Endodermal cell (in vitro differentiated cells): ENCODE data around the gene NRIP2. TPM values are rescaled to one million over a fixed set of nuclear protein-coding genes. Genes with fewer than 3 reads are reported as not detected.

ENCODE experiments used
- DNase-seq: peaks from one replicate; pipeline ENCODE4 v3.0.0-alpha.2; 2017
- H3K27ac ChIP-seq: 2 replicates; pipeline ENCODE4 v1.5.1; 2013; ENCODE audit warnings: mild to moderate bottlenecking, low read depth, low read length, moderate library complexity
- H3K27me3 ChIP-seq: 2 replicates; pipeline ENCODE4 v1.6.1; 2013; ENCODE audit warnings: mild to moderate bottlenecking, low read length, moderate library complexity; ENCODE audit not compliant: insufficient read depth, control insufficient read depth, poor library complexity, severe bottlenecking
- H3K36me3 ChIP-seq: 2 replicates; pipeline ENCODE4 v1.7.0; 2013; ENCODE audit warnings: mild to moderate bottlenecking, low read length, moderate library complexity; ENCODE audit not compliant: control insufficient read depth, insufficient read depth
- H3K4me1 ChIP-seq: one replicate; pipeline ENCODE4 v1.7.0; 2013; ENCODE audit warnings: low read length; ENCODE audit not compliant: control insufficient read depth, insufficient read depth
- H3K4me3 ChIP-seq: 2 replicates; pipeline ENCODE4 v1.5.1; 2013; ENCODE audit warnings: mild to moderate bottlenecking, low read length, moderate library complexity
- H3K9ac ChIP-seq: 2 replicates; pipeline ENCODE4 v1.6.1; 2013; ENCODE audit warnings: mild to moderate bottlenecking, low read length, moderate library complexity; ENCODE audit not compliant: poor library complexity, severe bottlenecking; ENCODE audit errors: extremely low read depth
- H3K9me3 ChIP-seq: 2 replicates; pipeline ENCODE4 v1.6.1; 2013; ENCODE audit warnings: mild to moderate bottlenecking, low read length, moderate library complexity; ENCODE audit not compliant: control insufficient read depth
- H3K27ac Mint-ChIP-seq: 2 replicates; pipeline ENCODE4 v1.8.0; 2020; ENCODE audit warnings: mixed read lengths
- H3K27me3 Mint-ChIP-seq: 2 replicates; pipeline ENCODE4 v1.8.0; 2021; ENCODE audit warnings: mild to moderate bottlenecking, mixed read lengths; ENCODE audit not compliant: insufficient read depth
- H3K36me3 Mint-ChIP-seq: 2 replicates; pipeline ENCODE4 v1.8.0; 2020; ENCODE audit warnings: low read depth, mixed read lengths
- H3K4me1 Mint-ChIP-seq: 2 replicates; pipeline ENCODE4 v1.8.0; 2020; ENCODE audit warnings: mixed read lengths
- H3K4me3 Mint-ChIP-seq: 2 replicates; pipeline ENCODE4 v1.8.0; 2020; ENCODE audit warnings: mild to moderate bottlenecking, moderate library complexity, mixed read lengths
- H3K9me3 Mint-ChIP-seq: 2 replicates; pipeline ENCODE4 v1.8.0; 2020; ENCODE audit warnings: mild to moderate bottlenecking, mixed read lengths
- WGBS, 2 experiments: methylation state at CpG; one replicate each; pipeline versions ENCODE4 v1.1.5 to v1.1.7; 2013; ENCODE audit warnings: missing lambda C conversion rate in 2 of 2, mixed read lengths in 1 of 2; ENCODE audit not compliant: insufficient coverage in 1 of 2, insufficient read length in 1 of 2; 5-methylcytosine and 5-hydroxymethylcytosine counted together
- long read RNA-seq, 4 experiments: library from polyadenylated mRNA in 2 of 4; library from RNA in 1 of 4; library from capped mRNA in 1 of 4; stranded (forward) in 3 of 4; unstranded in 1 of 4; transcript quantifications; one replicate each; pipeline ENCODE4 v2.0.0, GENCODE V29; 2020 to 2021; ENCODE audit warnings: inconsistent platforms in 1 of 4
- polyA plus RNA-seq, 2 experiments: library from polyadenylated mRNA; stranded (reverse); fragments of 50-300 nt; gene quantifications; one replicate each; pipeline ENCODE4 v1.2.3, GENCODE V29; 2013
- total RNA-seq, 2 donors: library from RNA; stranded (reverse); fragmentation: NEBNext Ultra II Directional in 1 of 2; extraction: Animal tissue kit (Norgen Biotek cat#: 25700) in 1 of 2; gene quantifications; 2 replicates in 1 of 2; 3 replicates in 1 of 2; pipeline ENCODE4 v1.2.1, GENCODE V29; 2021
- TF ChIP-seq, protein P1 (sequence below): fragments of 200-600 bp; sonication (generic); conservative IDR thresholded peaks from 2 replicates; pipeline ENCODE4 v1.5.0; 2021; ENCODE audit warnings: antibody characterized with exemption, mild to moderate bottlenecking

Gene NRIP2, protein sequence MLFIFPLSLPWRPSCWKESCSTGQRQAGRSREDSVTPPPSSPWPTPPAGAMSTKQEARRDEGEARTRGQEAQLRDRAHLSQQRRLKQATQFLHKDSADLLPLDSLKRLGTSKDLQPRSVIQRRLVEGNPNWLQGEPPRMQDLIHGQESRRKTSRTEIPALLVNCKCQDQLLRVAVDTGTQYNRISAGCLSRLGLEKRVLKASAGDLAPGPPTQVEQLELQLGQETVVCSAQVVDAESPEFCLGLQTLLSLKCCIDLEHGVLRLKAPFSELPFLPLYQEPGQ
- total RNA-seq: not detected
- polyA plus RNA-seq (2013, experiment 1 of 2): 0.14 TPM
- polyA plus RNA-seq (2013, experiment 2 of 2): 0.17 TPM
- long read RNA-seq, experiment 1: 0 reads
- long read RNA-seq, experiment 2: 0 reads
- long read RNA-seq, experiment 3, partial matches to known transcripts: 0 of 4 reads
- long read RNA-seq, experiment 3, other reads (novel, unspliced or antisense): 4 of 4 reads
- long read RNA-seq, experiment 4: 0 reads

DNA sequence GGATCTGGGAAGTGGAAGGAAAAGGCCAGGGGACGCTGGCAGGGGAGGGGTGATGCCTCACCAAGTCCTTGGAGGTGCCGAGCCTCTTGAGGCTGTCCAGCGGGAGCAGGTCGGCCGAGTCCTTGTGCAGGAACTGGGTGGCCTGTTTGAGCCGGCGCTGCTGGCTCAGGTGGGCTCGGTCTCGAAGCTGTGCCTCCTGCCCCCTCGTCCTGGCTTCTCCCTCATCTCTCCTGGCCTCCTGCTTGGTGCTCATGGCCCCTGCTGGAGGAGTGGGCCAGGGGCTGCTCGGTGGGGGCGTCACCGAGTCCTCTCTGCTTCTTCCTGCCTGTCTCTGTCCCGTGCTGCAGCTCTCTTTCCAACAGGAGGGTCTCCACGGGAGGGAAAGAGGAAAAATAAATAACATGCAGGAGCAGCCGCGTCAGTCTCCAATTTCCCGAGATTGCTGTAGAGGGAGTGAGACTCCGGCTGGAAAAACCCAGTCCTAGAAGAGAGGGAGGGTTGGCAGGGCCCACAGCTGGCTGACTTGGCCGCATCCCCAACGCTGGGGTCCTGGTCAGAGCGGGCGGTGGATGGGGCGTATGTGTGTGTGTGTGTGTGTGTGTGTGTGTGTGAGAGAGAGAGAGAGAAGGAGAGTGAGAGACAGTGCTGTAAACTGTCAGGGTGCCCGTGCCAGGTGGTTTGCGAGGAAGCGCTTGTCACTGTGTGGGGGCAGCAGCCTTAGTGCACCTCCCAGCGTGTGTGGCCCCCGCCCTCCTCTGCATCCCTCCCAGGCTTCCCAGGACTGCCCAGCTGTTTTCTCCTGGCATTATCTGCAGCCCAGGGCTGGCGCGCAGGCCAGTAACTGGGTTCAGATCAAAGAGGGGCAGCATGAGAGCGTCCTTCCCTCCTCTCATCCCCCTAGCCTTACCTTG, at the start of gene NRIP2:
Gene NRIP2, minus strand, starts transcription at position 455 of the 911 bp plus-strand sequence. Its CDS starts 52 bp downstream, at position 403.
- H3K4me1 ChIP-seq: peaks cover 7% of the 10 kb centered on the region
- H3K27me3 ChIP-seq: no peaks in the 10 kb centered on the region
- no peak within 1 kb of the TSS for H3K27ac ChIP-seq
- Mint-ChIP-seq H3K9me3 (no peaks in the 10 kb centered on the region), H3K27ac (peak within 1 kb of the TSS; percentile 7), H3K4me3 (no peak within 1 kb of the TSS), H3K36me3 (peaks cover 33% of the 10 kb centered on the region), H3K27me3 (no peaks in the 10 kb centered on the region), H3K4me1 (peaks cover 7% of the 10 kb centered on the region)
- no peaks in the 10 kb centered on the region for H3K9me3 ChIP-seq
- no peak within 1 kb of the TSS for H3K9ac ChIP-seq
- no peak within 1 kb of the TSS for H3K4me3 ChIP-seq
- H3K36me3 ChIP-seq: peaks cover 4% of the 10 kb centered on the region
- DNase-seq: peak; percentile 79
- 53 to 66% methylated on average over 20 to 32 of the region's 32 CpGs for WGBS, 2 experiments
- TF ChIP-seq, protein P1, sequence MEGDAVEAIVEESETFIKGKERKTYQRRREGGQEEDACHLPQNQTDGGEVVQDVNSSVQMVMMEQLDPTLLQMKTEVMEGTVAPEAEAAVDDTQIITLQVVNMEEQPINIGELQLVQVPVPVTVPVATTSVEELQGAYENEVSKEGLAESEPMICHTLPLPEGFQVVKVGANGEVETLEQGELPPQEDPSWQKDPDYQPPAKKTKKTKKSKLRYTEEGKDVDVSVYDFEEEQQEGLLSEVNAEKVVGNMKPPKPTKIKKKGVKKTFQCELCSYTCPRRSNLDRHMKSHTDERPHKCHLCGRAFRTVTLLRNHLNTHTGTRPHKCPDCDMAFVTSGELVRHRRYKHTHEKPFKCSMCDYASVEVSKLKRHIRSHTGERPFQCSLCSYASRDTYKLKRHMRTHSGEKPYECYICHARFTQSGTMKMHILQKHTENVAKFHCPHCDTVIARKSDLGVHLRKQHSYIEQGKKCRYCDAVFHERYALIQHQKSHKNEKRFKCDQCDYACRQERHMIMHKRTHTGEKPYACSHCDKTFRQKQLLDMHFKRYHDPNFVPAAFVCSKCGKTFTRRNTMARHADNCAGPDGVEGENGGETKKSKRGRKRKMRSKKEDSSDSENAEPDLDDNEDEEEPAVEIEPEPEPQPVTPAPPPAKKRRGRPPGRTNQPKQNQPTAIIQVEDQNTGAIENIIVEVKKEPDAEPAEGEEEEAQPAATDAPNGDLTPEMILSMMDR: peak; percentile 22

DNA sequence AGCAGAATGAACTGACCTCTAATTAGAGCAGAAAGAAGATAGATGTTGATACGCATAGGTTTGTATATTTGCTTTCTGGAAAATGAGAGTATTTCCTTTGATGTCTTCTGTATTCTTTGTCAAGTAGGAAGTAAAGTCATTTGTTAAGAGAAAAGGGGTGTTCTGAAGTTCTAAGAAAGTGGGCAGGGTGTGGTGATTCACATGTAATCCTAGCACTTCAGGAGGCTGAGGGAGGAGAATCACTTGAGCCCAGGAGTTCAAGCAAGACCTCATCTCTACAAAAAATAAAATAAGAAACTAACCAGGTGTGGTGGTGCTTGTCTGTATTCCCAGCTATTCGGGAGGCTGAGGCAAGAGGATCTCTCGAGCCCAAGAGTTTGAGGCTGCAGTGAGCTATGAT, 45.0 kb upstream of the NRIP2 start:
- Mint-ChIP-seq H3K36me3 (peaks cover 27% of the 10 kb centered on the region), H3K4me3 (no peak overlapping the region), H3K27ac (no peak overlapping the region), H3K27me3 (no peaks in the 10 kb centered on the region), H3K9me3 (no peaks in the 10 kb centered on the region), H3K4me1 (peaks cover 21% of the 10 kb centered on the region)
- Histone ChIP-seq H3K27me3 (no peaks in the 10 kb centered on the region), H3K27ac (no peak overlapping the region), H3K4me1 (no peaks in the 10 kb centered on the region), H3K9ac (no peak overlapping the region), H3K9me3 (no peaks in the 10 kb centered on the region), H3K4me3 (no peak overlapping the region), H3K36me3 (peaks cover 10% of the 10 kb centered on the region)
- WGBS, 2 experiments: 97 to 100% methylated on average over 2 to 3 of the region's 3 CpGs
- TF ChIP-seq, protein P1: no peak
- DNase-seq: no peak

DNA sequence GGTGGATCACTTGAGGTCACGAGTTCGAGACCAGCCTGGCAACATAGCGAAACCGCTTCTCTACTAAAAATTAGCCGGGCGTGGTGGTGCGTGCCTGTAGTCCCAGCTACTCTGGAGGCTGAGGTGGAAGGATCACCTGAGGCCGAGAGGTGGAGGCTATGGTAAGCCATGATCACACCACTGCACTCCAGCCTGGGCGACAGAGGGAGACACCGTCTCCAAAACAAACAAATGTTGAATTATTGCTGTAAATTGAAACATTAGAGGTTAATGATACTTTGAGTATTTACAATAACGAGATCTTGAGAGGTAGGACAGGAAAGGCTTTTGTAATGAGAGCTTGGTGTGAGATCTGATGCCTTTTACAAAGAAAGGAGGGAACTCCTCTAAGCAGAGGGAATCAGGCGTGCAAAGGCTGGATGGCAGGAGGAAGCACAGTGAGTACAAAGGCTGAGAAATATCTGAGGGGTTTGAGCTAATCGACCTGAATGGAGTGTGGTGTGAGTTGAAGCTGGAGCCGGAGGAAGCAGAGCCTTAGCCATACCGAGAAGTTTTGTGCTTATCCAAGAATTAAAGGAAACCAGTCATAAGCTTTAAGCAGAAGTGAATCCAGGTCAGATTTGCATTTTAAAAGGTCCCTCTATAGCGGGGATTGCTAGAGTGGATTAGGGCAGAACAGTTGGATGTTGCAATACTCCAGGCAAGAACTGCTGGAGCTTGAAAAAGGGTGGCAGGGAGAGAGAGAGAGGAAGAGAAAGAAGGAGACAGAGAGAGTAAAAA, 43.3 kb upstream of the NRIP2 start:
- no peaks in the 10 kb centered on the region for H3K9me3 Mint-ChIP-seq
- Histone ChIP-seq H3K4me1 (no peaks in the 10 kb centered on the region), H3K9me3 (no peaks in the 10 kb centered on the region), H3K9ac (peak overlapping the region; percentile 90), H3K36me3 (peaks cover 22% of the 10 kb centered on the region), H3K4me3 (peak overlapping the region; percentile 91), H3K27ac (peak overlapping the region; percentile 81), H3K27me3 (no peaks in the 10 kb centered on the region)
- H3K27ac Mint-ChIP-seq: peak overlapping the region; percentile 98
- peaks cover 25% of the 10 kb centered on the region for H3K4me1 Mint-ChIP-seq
- TF ChIP-seq, protein P1: no peak
- DNase-seq: peak; percentile 62
- no peaks in the 10 kb centered on the region for H3K27me3 Mint-ChIP-seq
- WGBS, 2 experiments: 34 to 43% methylated on average over 15 to 16 of the region's 16 CpGs
- peaks cover 37% of the 10 kb centered on the region for H3K36me3 Mint-ChIP-seq
- peak overlapping the region; percentile 94 for H3K4me3 Mint-ChIP-seq
